PFSK-1 (cell line): Measurements from ENCODE around the gene SMPDL3B.

Source experiments
- FOXP2 ChIP-seq: optimal IDR thresholded peaks from 2 replicates; pipeline ENCODE3; 2011; ENCODE audit warnings: borderline replicate concordance, control low read depth, inconsistent platforms; ENCODE audit not compliant: insufficient read depth; ENCODE audit errors: extremely low read length, extremely low read depth
- POLR2AphosphoS5 ChIP-seq: IDR thresholded peaks from 2 replicates; pipeline ENCODE4 v1.6.1; 2012; ENCODE audit warnings: low read depth, mild to moderate bottlenecking, control low read depth, low read length, moderate library complexity
- SIN3A ChIP-seq: IDR thresholded peaks from 2 replicates; pipeline ENCODE4 v1.6.1; 2012; ENCODE audit warnings: mild to moderate bottlenecking, low read length, moderate library complexity, borderline replicate concordance; ENCODE audit not compliant: insufficient read depth
- TAF1 ChIP-seq: IDR thresholded peaks from 2 replicates; pipeline ENCODE4 v1.6.1; 2012; ENCODE audit warnings: low read length, control low read depth, borderline replicate concordance; ENCODE audit not compliant: insufficient read depth
- TF ChIP-seq, protein P1 (sequence below), 2 experiments: IDR thresholded peaks; 2 replicates each; pipeline versions ENCODE4 v1.6.1 to v1.8.0; 2011 to 2012; ENCODE audit warnings: low read depth in 2 of 2, low read length in 2 of 2, control low read depth in 1 of 2, inconsistent platforms in 1 of 2, mild to moderate bottlenecking in 1 of 2, moderate library complexity in 1 of 2; ENCODE audit not compliant: insufficient read depth in 1 of 2

DNA sequence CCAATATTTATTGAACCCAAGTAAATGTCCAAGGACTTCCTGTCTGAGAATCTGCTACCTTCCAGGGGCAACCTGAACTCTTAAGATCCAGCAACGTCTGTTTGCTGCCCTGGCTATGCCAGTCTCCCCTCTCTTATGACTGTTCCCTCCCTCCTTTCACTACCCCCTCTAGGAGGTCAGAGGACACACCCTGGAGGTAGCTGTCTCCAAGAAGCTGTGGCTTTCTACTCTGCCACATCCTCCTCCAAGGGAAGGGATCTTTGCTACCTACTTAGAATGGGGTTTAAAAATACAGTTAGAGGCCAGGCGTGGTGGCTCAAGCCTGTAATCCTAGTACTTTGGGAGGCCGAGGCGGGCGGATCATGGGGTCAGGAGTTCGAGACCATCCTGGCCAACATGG, 3.6 kb upstream of the SMPDL3B start:
- TF ChIP-seq, protein P1, sequence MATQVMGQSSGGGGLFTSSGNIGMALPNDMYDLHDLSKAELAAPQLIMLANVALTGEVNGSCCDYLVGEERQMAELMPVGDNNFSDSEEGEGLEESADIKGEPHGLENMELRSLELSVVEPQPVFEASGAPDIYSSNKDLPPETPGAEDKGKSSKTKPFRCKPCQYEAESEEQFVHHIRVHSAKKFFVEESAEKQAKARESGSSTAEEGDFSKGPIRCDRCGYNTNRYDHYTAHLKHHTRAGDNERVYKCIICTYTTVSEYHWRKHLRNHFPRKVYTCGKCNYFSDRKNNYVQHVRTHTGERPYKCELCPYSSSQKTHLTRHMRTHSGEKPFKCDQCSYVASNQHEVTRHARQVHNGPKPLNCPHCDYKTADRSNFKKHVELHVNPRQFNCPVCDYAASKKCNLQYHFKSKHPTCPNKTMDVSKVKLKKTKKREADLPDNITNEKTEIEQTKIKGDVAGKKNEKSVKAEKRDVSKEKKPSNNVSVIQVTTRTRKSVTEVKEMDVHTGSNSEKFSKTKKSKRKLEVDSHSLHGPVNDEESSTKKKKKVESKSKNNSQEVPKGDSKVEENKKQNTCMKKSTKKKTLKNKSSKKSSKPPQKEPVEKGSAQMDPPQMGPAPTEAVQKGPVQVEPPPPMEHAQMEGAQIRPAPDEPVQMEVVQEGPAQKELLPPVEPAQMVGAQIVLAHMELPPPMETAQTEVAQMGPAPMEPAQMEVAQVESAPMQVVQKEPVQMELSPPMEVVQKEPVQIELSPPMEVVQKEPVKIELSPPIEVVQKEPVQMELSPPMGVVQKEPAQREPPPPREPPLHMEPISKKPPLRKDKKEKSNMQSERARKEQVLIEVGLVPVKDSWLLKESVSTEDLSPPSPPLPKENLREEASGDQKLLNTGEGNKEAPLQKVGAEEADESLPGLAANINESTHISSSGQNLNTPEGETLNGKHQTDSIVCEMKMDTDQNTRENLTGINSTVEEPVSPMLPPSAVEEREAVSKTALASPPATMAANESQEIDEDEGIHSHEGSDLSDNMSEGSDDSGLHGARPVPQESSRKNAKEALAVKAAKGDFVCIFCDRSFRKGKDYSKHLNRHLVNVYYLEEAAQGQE (IDR thresholded peaks at IDR 0.05; ENCODE audit: insufficient read depth in 1 of 2, low read depth in 2 of 2, low read length in 2 of 2): no peak
- TF ChIP-seq POLR2AphosphoS5 (no peak), TAF1 (no peak), FOXP2 (no peak), SIN3A (no peak)
